Endodermal cell (in vitro differentiated cells): Measurements from ENCODE around the gene ABHD2. TPM values are rescaled to one million over a fixed set of nuclear protein-coding genes. Genes with fewer than 3 reads are reported as not detected.
"Not testable (repeated sequence)": the region's sequence is repeated elsewhere in the genome, so short reads cannot be mapped to it uniquely, and the experiment has no call there.

Source experiments
- DNase-seq: peaks from one replicate; pipeline ENCODE4 v3.0.0-alpha.2; 2017
- H3K27ac ChIP-seq: 2 replicates; pipeline ENCODE4 v1.5.1; 2013; ENCODE audit warnings: mild to moderate bottlenecking, low read depth, low read length, moderate library complexity
- H3K27me3 ChIP-seq: 2 replicates; pipeline ENCODE4 v1.6.1; 2013; ENCODE audit warnings: mild to moderate bottlenecking, low read length, moderate library complexity; ENCODE audit not compliant: insufficient read depth, control insufficient read depth, poor library complexity, severe bottlenecking
- H3K36me3 ChIP-seq: 2 replicates; pipeline ENCODE4 v1.7.0; 2013; ENCODE audit warnings: mild to moderate bottlenecking, low read length, moderate library complexity; ENCODE audit not compliant: control insufficient read depth, insufficient read depth
- H3K4me1 ChIP-seq: one replicate; pipeline ENCODE4 v1.7.0; 2013; ENCODE audit warnings: low read length; ENCODE audit not compliant: control insufficient read depth, insufficient read depth
- H3K4me3 ChIP-seq: 2 replicates; pipeline ENCODE4 v1.5.1; 2013; ENCODE audit warnings: mild to moderate bottlenecking, low read length, moderate library complexity
- H3K9ac ChIP-seq: 2 replicates; pipeline ENCODE4 v1.6.1; 2013; ENCODE audit warnings: mild to moderate bottlenecking, low read length, moderate library complexity; ENCODE audit not compliant: poor library complexity, severe bottlenecking; ENCODE audit errors: extremely low read depth
- H3K9me3 ChIP-seq: 2 replicates; pipeline ENCODE4 v1.6.1; 2013; ENCODE audit warnings: mild to moderate bottlenecking, low read length, moderate library complexity; ENCODE audit not compliant: control insufficient read depth
- H3K27ac Mint-ChIP-seq: 2 replicates; pipeline ENCODE4 v1.8.0; 2020; ENCODE audit warnings: mixed read lengths
- H3K27me3 Mint-ChIP-seq: 2 replicates; pipeline ENCODE4 v1.8.0; 2021; ENCODE audit warnings: mild to moderate bottlenecking, mixed read lengths; ENCODE audit not compliant: insufficient read depth
- H3K36me3 Mint-ChIP-seq: 2 replicates; pipeline ENCODE4 v1.8.0; 2020; ENCODE audit warnings: low read depth, mixed read lengths
- H3K4me1 Mint-ChIP-seq: 2 replicates; pipeline ENCODE4 v1.8.0; 2020; ENCODE audit warnings: mixed read lengths
- H3K4me3 Mint-ChIP-seq: 2 replicates; pipeline ENCODE4 v1.8.0; 2020; ENCODE audit warnings: mild to moderate bottlenecking, moderate library complexity, mixed read lengths
- H3K9me3 Mint-ChIP-seq: 2 replicates; pipeline ENCODE4 v1.8.0; 2020; ENCODE audit warnings: mild to moderate bottlenecking, mixed read lengths
- WGBS, 2 experiments: methylation state at CpG; one replicate each; pipeline versions ENCODE4 v1.1.5 to v1.1.7; 2013; ENCODE audit warnings: missing lambda C conversion rate in 2 of 2, mixed read lengths in 1 of 2; ENCODE audit not compliant: insufficient coverage in 1 of 2, insufficient read length in 1 of 2; 5-methylcytosine and 5-hydroxymethylcytosine counted together
- total RNA-seq, 2 donors: library from RNA; stranded (reverse); fragmentation: NEBNext Ultra II Directional in 1 of 2; extraction: Animal tissue kit (Norgen Biotek cat#: 25700) in 1 of 2; gene quantifications; 2 replicates in 1 of 2; 3 replicates in 1 of 2; pipeline ENCODE4 v1.2.1, GENCODE V29; 2021
- TF ChIP-seq, protein P1 (sequence below): fragments of 200-600 bp; sonication (generic); conservative IDR thresholded peaks from 2 replicates; pipeline ENCODE4 v1.5.0; 2021; ENCODE audit warnings: antibody characterized with exemption, mild to moderate bottlenecking

ABHD2 gene
- total RNA-seq, 2 donors from 2014 or later: 24.1 to 26.0 TPM

- H3K27ac ChIP-seq: no peak overlapping the region
- H3K36me3 ChIP-seq: no peaks in the 10 kb centered on the region
- no peak overlapping the region for H3K4me3 ChIP-seq
- no peak overlapping the region for H3K9ac ChIP-seq
- Mint-ChIP-seq H3K27ac (no peak overlapping the region), H3K36me3 (no peaks in the 10 kb centered on the region), H3K27me3 (peaks cover 21% of the 10 kb centered on the region), H3K4me3 (no peak overlapping the region), H3K9me3 (no peaks in the 10 kb centered on the region), H3K4me1 (peaks cover 6% of the 10 kb centered on the region)
- no peaks in the 10 kb centered on the region for H3K9me3 ChIP-seq
- peaks cover under 1% of the 10 kb centered on the region for H3K4me1 ChIP-seq
- TF ChIP-seq, protein P1, sequence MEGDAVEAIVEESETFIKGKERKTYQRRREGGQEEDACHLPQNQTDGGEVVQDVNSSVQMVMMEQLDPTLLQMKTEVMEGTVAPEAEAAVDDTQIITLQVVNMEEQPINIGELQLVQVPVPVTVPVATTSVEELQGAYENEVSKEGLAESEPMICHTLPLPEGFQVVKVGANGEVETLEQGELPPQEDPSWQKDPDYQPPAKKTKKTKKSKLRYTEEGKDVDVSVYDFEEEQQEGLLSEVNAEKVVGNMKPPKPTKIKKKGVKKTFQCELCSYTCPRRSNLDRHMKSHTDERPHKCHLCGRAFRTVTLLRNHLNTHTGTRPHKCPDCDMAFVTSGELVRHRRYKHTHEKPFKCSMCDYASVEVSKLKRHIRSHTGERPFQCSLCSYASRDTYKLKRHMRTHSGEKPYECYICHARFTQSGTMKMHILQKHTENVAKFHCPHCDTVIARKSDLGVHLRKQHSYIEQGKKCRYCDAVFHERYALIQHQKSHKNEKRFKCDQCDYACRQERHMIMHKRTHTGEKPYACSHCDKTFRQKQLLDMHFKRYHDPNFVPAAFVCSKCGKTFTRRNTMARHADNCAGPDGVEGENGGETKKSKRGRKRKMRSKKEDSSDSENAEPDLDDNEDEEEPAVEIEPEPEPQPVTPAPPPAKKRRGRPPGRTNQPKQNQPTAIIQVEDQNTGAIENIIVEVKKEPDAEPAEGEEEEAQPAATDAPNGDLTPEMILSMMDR: no peak
- no peaks in the 10 kb centered on the region for H3K27me3 ChIP-seq
- DNase-seq: no peak
These were observed 143.6 kb downstream of the ABHD2 start for GRCh38 chr15:89231832-89232231.

DNA sequence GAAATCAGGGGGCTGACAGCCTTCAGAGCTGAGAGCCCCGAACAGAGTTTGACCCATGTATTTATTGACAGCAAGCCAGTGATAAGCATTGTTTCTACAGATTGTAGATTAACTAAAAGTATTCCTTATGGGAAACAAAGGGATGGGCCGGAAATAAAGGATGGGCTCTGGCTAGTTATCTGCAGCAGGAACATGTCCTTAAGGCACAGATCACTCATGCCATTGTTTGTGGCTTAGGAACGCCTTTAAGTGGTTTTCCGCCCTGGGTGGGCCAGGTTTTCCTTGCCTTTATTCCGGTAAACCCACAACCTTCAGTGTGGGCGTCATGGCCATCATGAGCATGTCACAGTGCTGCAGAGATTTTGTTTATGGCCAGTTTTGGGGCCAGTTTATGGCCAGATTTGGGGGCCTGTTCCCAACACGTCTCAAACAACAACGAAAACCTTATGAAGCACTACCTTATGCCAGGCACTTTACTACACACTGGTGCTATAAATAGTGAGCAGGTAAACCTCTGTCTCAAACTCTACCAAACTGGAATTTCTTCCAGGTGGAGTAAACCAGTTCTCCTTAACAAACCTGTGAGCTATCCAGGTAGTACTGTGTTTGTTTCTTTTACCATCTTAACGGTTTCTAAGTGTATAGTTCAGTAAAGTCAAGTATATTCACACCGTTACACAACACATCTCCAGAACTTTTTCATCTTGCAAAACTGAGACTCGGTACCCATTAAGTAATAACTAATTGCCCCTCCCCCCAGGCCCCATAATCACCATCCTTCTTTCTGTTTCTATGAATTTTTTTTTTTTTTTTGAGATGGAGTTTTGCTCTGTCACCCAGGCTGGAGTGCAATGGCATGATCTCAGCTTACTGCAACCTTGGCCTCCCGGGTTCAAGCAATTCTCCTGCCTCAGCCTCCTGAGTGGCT is 151.9 kb downstream of the ABHD2 start:
- not testable (repeated sequence) for H3K9ac ChIP-seq, H3K36me3 Mint-ChIP-seq, H3K4me3 Mint-ChIP-seq, H3K4me3 ChIP-seq, H3K27ac Mint-ChIP-seq, H3K36me3 ChIP-seq, H3K27ac ChIP-seq, DNase-seq, H3K27me3 ChIP-seq, H3K4me1 ChIP-seq
- H3K27me3 Mint-ChIP-seq: peaks cover 30% of the 10 kb centered on the region
- 90% methylated on average over 7 to 12 of the region's 12 CpGs for WGBS, 2 experiments
- peaks cover 11% of the 10 kb centered on the region for H3K4me1 Mint-ChIP-seq
- H3K9me3 Mint-ChIP-seq: peaks cover 22% of the 10 kb centered on the region
- peaks cover 25% of the 10 kb centered on the region for H3K9me3 ChIP-seq

DNA sequence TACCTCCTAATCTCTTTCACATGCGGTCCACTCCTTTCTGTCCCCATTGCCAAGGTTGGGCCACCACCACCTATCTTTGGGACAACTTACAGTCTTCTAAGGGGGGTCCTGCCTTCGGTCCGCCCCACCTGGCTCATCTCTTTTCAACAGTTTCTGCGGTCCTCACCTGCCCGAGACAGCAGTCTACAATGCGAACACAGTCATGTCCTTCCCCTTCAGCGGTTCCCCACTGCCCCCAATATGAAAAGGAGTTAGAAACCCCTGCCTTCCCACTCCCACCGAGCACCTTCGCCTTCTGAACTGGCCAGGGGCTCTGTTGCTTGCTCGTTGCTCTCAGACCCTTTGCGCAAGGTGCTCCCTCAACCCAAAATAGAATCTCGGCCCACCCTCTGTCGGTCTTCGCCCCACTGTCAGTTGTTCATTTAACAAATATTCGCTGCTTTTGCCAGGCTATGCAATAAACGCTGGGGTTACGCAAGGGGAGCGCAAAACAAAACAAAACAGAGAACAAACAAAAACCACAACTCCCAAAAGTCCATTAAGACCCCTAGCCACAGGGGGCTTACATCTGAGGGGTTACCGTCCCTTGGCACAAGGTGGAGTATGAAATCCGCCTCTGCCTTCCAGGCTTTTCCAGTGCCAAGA is 154.9 kb downstream of the ABHD2 start:
- Histone ChIP-seq H3K9ac (no peak overlapping the region), H3K27me3 (peaks cover 4% of the 10 kb centered on the region), H3K4me1 (no peaks in the 10 kb centered on the region), H3K9me3 (peaks cover 25% of the 10 kb centered on the region), H3K36me3 (peaks cover 8% of the 10 kb centered on the region), H3K27ac (no peak overlapping the region), H3K4me3 (peak overlapping the region; percentile 92)
- Mint-ChIP-seq H3K4me1 (peaks cover 17% of the 10 kb centered on the region), H3K27ac (no peak overlapping the region), H3K36me3 (peaks cover 13% of the 10 kb centered on the region), H3K9me3 (peaks cover 22% of the 10 kb centered on the region), H3K27me3 (peaks cover 26% of the 10 kb centered on the region), H3K4me3 (peak overlapping the region; percentile 95)
- WGBS, 2 experiments: 82 to 84% methylated on average over 12 to 20 of the region's 20 CpGs
- peak; percentile 45 for DNase-seq
- TF ChIP-seq, protein P1: no peak
